Transverse colon (tissue), 1 donor: ENCODE data around the gene STK32C.

ENCODE experiments used
- EP300 ChIP-seq: sonication (generic); formaldehyde crosslinking; IDR thresholded peaks from one replicate; pipeline ENCODE4 v1.6.1; 2017; ENCODE audit warnings: antibody characterized with exemption, low read depth
- POLR2A ChIP-seq: fragments of 450-650 bp; IDR thresholded peaks from one replicate; pipeline ENCODE4 v1.6.1; 2016; ENCODE audit warnings: antibody characterized with exemption, mild to moderate bottlenecking, moderate library complexity

DNA sequence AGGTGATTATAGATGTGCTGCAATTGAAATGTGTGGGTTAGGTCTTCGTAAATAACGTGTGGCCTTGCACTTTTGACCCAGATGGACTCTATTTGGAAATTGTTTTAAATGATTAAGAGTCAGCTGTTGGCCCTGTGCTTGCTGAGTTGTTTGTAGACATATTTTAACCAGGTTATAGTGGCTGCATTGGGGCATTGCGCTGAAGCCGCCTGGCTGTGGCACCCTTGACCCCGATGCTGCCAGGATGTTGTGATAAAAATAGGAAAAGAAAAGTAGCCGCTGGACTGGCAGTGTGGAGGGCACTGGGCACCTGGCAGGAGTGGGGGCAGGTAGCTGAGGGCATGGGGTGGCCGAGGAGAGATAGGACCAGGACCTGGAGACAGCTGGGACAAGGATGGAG, 37.6 kb upstream of the STK32C start:
- TF ChIP-seq EP300 = no peak
- TF ChIP-seq POLR2A = no peak
